ENCODE results near the gene SCN7A.

The SCN7A gene

DNA sequence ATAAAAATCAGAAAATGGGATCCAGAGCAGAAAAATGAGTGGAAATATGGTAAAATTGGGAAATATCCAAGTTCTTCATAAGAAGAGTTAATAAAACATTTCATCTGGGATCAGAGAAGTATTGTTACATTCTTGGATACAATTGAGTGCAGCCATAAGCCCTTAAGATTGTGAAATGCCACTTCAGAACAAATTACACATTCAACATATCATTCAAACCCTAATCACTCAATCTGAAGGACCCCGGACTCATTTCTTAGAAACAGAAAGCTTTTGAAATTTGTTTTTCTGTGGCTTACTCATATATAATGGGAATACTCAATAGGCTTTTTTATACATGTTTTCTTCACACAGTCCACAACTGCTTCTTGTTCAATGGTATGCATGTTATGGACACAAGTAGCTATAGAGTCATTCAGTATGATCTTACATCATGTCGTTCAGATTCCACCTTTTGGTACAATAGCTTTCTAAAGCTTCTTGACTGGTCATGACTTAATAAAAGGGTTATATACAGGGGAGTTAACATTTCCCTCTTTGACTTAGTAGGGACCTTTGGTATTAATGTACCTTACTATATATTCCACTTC lies 39.9 kb downstream of the SCN7A start:
- Histone ChIP-seq H3K27me3 (no peaks in the 10 kb centered on the region), H3K27ac (no peak overlapping the region), H3K36me3 (no peaks in the 10 kb centered on the region), H3K4me2 (no peak overlapping the region), H3K4me3 (no peak overlapping the region), H3K9ac (no peak overlapping the region), H4K20me1 (no peaks in the 10 kb centered on the region), H3K4me1 (no peaks in the 10 kb centered on the region), H3K9me3 (no peaks in the 10 kb centered on the region)
- no peak for TF ChIP-seq Cebpa-rat (IDR thresholded peaks at IDR 0.05)

GRCh38 chr2:166451468-166451867 lies 42.6 kb downstream of the SCN7A start:
- Histone ChIP-seq H3K27me3 (no peaks in the 10 kb centered on the region), H3K27ac (no peak overlapping the region), H3K4me2 (no peak overlapping the region), H3K4me1 (no peaks in the 10 kb centered on the region), H3K4me3 (no peak overlapping the region), H3K36me3 (no peaks in the 10 kb centered on the region), H3K9ac (no peak overlapping the region), H4K20me1 (no peaks in the 10 kb centered on the region), H3K9me3 (no peaks in the 10 kb centered on the region)
- TF ChIP-seq Cebpa-rat (IDR thresholded peaks at IDR 0.05): no peak

GRCh38 chr2:166449439-166449838 lies 44.6 kb downstream of the SCN7A start:
- no peak overlapping the region for H3K4me3 ChIP-seq
- H3K27ac ChIP-seq: no peak overlapping the region
- H3K9ac ChIP-seq: no peak overlapping the region
- H3K9me3 ChIP-seq: no peaks in the 10 kb centered on the region
- H3K27me3 ChIP-seq: no peaks in the 10 kb centered on the region
- no peak overlapping the region for H3K4me2 ChIP-seq
- H3K36me3 ChIP-seq: no peaks in the 10 kb centered on the region
- TF ChIP-seq Cebpa-rat (IDR thresholded peaks at IDR 0.05): no peak
- H3K4me1 ChIP-seq: no peaks in the 10 kb centered on the region
- H4K20me1 ChIP-seq: no peaks in the 10 kb centered on the region

- no peak overlapping the region for H3K4me2 ChIP-seq
- H3K9ac ChIP-seq: no peak overlapping the region
- no peaks in the 10 kb centered on the region for H3K27me3 ChIP-seq
- no peaks in the 10 kb centered on the region for H3K4me1 ChIP-seq
- no peaks in the 10 kb centered on the region for H3K9me3 ChIP-seq
- no peak overlapping the region for H3K4me3 ChIP-seq
- no peak for TF ChIP-seq Cebpa-rat (IDR thresholded peaks at IDR 0.05)
- H3K27ac ChIP-seq: no peak overlapping the region
- H3K36me3 ChIP-seq: no peaks in the 10 kb centered on the region
- no peaks in the 10 kb centered on the region for H4K20me1 ChIP-seq
These were observed 45.9 kb downstream of the SCN7A start for GRCh38 chr2:166448106-166448505.

- H3K27me3 ChIP-seq: no peaks in the 10 kb centered on the region
- no peak overlapping the region for H3K9ac ChIP-seq
- no peaks in the 10 kb centered on the region for H3K36me3 ChIP-seq
- no peak for TF ChIP-seq Cebpa-rat (IDR thresholded peaks at IDR 0.05)
- H4K20me1 ChIP-seq: no peaks in the 10 kb centered on the region
- no peaks in the 10 kb centered on the region for H3K4me1 ChIP-seq
- no peak overlapping the region for H3K27ac ChIP-seq
- H3K4me2 ChIP-seq: no peak overlapping the region
- H3K4me3 ChIP-seq: no peak overlapping the region
- no peaks in the 10 kb centered on the region for H3K9me3 ChIP-seq
These were observed 49.7 kb downstream of the SCN7A start for GRCh38 chr2:166444306-166444705.

GRCh38 chr2:166440313-166440712 lies 53.7 kb downstream of the SCN7A start:
- Histone ChIP-seq H4K20me1 (no peaks in the 10 kb centered on the region), H3K36me3 (no peaks in the 10 kb centered on the region), H3K4me2 (no peak overlapping the region), H3K27ac (no peak overlapping the region), H3K9ac (no peak overlapping the region), H3K27me3 (no peaks in the 10 kb centered on the region), H3K4me3 (no peak overlapping the region), H3K9me3 (no peaks in the 10 kb centered on the region), H3K4me1 (no peaks in the 10 kb centered on the region)
- TF ChIP-seq Cebpa-rat (IDR thresholded peaks at IDR 0.05): no peak

DNA sequence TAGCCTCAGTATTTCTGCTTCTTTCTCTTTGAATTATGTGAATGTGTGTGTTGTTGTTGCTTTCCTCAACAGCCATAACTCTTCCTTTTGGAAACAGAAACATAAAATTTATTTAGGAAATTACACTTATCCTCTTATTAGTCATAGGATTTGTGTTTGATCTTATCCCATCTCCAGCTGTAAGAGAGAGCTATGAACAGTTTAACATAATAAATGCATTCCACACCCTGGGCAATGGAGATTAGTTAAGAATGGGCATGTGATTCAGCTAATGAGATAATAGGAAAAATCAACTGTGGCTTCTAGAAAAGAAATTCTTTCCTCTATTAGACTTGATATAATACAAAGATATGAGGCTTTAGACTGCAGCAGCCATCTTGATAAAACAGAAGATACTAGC lies 55.0 kb downstream of the SCN7A start:
- no peak overlapping the region for H3K9ac ChIP-seq
- no peak overlapping the region for H3K4me3 ChIP-seq
- H3K4me2 ChIP-seq: no peak overlapping the region
- H3K36me3 ChIP-seq: no peaks in the 10 kb centered on the region
- H3K9me3 ChIP-seq: no peaks in the 10 kb centered on the region
- no peak for TF ChIP-seq Cebpa-rat (IDR thresholded peaks at IDR 0.05)
- H4K20me1 ChIP-seq: no peaks in the 10 kb centered on the region
- no peak overlapping the region for H3K27ac ChIP-seq
- no peaks in the 10 kb centered on the region for H3K27me3 ChIP-seq
- no peaks in the 10 kb centered on the region for H3K4me1 ChIP-seq

- no peak overlapping the region for H3K4me3 ChIP-seq
- no peaks in the 10 kb centered on the region for H3K27me3 ChIP-seq
- no peaks in the 10 kb centered on the region for H3K4me1 ChIP-seq
- H4K20me1 ChIP-seq: no peaks in the 10 kb centered on the region
- H3K9ac ChIP-seq: no peak overlapping the region
- TF ChIP-seq Cebpa-rat (IDR thresholded peaks at IDR 0.05): no peak
- no peaks in the 10 kb centered on the region for H3K9me3 ChIP-seq
- no peaks in the 10 kb centered on the region for H3K36me3 ChIP-seq
- H3K27ac ChIP-seq: no peak overlapping the region
- H3K4me2 ChIP-seq: no peak overlapping the region
These were observed 57.1 kb downstream of the SCN7A start for GRCh38 chr2:166436976-166437375.

GRCh38 chr2:166436189-166436588 lies 57.9 kb downstream of the SCN7A start:
- no peak overlapping the region for H3K9ac ChIP-seq
- H3K4me1 ChIP-seq: no peaks in the 10 kb centered on the region
- no peak overlapping the region for H3K4me2 ChIP-seq
- H3K4me3 ChIP-seq: no peak overlapping the region
- no peaks in the 10 kb centered on the region for H4K20me1 ChIP-seq
- no peaks in the 10 kb centered on the region for H3K9me3 ChIP-seq
- no peak for TF ChIP-seq Cebpa-rat (IDR thresholded peaks at IDR 0.05)
- no peaks in the 10 kb centered on the region for H3K36me3 ChIP-seq
- H3K27ac ChIP-seq: no peak overlapping the region
- H3K27me3 ChIP-seq: no peaks in the 10 kb centered on the region

DNA sequence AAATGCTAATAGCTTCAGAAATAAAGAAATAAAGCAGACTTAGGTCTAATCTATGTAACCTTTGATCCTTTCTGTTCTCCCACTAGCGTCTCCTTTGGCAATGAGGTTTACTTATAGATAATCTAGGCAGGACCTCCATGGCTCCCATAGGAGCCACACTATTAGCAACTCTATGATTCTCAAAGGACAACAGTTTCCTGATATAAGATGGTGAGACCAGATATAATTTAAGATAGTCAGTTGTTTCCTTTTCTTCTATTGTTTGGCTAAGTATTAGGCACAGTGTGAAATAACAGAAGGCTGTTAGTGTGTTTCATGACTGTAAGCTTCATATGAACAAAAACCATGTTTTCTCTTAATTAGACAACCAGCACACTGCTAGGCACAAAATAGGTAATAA lies 59.6 kb downstream of the SCN7A start:
- Histone ChIP-seq H3K9me3 (no peaks in the 10 kb centered on the region), H3K27ac (no peak overlapping the region), H3K9ac (no peak overlapping the region), H3K4me1 (no peaks in the 10 kb centered on the region), H3K36me3 (no peaks in the 10 kb centered on the region), H4K20me1 (no peaks in the 10 kb centered on the region), H3K4me2 (no peak overlapping the region), H3K27me3 (no peaks in the 10 kb centered on the region), H3K4me3 (no peak overlapping the region)
- no peak for TF ChIP-seq Cebpa-rat (IDR thresholded peaks at IDR 0.05)

- no peak overlapping the region for H3K4me3 ChIP-seq
- H3K27ac ChIP-seq: no peak overlapping the region
- H3K9ac ChIP-seq: no peak overlapping the region
- no peak overlapping the region for H3K4me2 ChIP-seq
- no peaks in the 10 kb centered on the region for H3K36me3 ChIP-seq
- no peaks in the 10 kb centered on the region for H3K9me3 ChIP-seq
- H3K4me1 ChIP-seq: no peaks in the 10 kb centered on the region
- no peaks in the 10 kb centered on the region for H3K27me3 ChIP-seq
- H4K20me1 ChIP-seq: no peaks in the 10 kb centered on the region
- TF ChIP-seq Cebpa-rat (IDR thresholded peaks at IDR 0.05): no peak
These were observed 60.6 kb downstream of the SCN7A start for GRCh38 chr2:166433457-166433856.
